ENCODE measurements around the gene MCOLN2.

DNA sequence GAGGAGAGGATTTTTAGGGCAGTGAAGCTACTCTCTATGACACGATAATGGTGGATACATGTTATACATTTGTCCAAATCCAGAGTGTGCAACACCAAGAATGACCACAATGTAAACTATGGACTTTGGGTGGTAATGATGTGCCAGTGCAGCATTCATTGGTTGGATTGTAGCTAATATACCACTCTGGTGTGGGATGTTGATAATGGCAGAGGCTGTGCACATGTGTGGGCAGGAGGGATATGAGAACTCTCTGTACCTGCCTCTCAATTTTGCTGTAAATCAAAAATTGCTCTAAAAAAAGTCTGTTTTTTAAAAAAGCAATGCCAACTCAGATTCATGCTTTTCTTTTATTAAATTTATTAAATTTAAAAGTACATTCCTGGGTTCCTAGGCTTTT, 76.8 kb downstream of the MCOLN2 start:
- TF ChIP-seq, protein P1, sequence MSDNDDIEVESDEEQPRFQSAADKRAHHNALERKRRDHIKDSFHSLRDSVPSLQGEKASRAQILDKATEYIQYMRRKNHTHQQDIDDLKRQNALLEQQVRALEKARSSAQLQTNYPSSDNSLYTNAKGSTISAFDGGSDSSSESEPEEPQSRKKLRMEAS (IDR thresholded peaks at IDR 0.05), result no peak
- TF ChIP-seq EZH2 (IDR thresholded peaks at IDR 0.05) (no peak), SIN3A (IDR thresholded peaks at IDR 0.05; ENCODE audit: low read depth) (no peak), POLR2AphosphoS5 (IDR thresholded peaks at IDR 0.05; ENCODE audit: low read depth, low read length) (no peak)
- TF ChIP-seq, protein P2, sequence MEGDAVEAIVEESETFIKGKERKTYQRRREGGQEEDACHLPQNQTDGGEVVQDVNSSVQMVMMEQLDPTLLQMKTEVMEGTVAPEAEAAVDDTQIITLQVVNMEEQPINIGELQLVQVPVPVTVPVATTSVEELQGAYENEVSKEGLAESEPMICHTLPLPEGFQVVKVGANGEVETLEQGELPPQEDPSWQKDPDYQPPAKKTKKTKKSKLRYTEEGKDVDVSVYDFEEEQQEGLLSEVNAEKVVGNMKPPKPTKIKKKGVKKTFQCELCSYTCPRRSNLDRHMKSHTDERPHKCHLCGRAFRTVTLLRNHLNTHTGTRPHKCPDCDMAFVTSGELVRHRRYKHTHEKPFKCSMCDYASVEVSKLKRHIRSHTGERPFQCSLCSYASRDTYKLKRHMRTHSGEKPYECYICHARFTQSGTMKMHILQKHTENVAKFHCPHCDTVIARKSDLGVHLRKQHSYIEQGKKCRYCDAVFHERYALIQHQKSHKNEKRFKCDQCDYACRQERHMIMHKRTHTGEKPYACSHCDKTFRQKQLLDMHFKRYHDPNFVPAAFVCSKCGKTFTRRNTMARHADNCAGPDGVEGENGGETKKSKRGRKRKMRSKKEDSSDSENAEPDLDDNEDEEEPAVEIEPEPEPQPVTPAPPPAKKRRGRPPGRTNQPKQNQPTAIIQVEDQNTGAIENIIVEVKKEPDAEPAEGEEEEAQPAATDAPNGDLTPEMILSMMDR (IDR thresholded peaks at IDR 0.05 in 2 of 3, conservative IDR thresholded peaks at IDR 0.05 in 1 of 3; ENCODE audit: borderline replicate concordance in 1 of 3, insufficient read depth in 1 of 3, low read depth in 2 of 3, low read length in 2 of 3), result no peak
